ENCODE data around the gene SECTM1.

The SECTM1 gene

GRCh38 chr17:82313195-82314011 lies 20.2 kb downstream of the SECTM1 start:
- TF ChIP-seq CTCF (IDR thresholded peaks at IDR 0.05; ENCODE audit: low read depth, low read length) (no peak), POLR2A (IDR thresholded peaks at IDR 0.05; ENCODE audit: extremely low read depth, insufficient read length) (no peak), MYC (IDR thresholded peaks at IDR 0.05; ENCODE audit: low read depth, low read length) (no peak), MAX (IDR thresholded peaks at IDR 0.05; ENCODE audit: low read depth, low read length) (no peak)
- no peak overlapping the region for H3K4me3 ChIP-seq (ENCODE audit: low read depth, low read length)
- DNase-seq (ENCODE audit: low read depth): no peak

- H3K4me3 ChIP-seq (ENCODE audit: low read depth, low read length): no peak overlapping the region
- TF ChIP-seq POLR2A (IDR thresholded peaks at IDR 0.05; ENCODE audit: extremely low read depth, insufficient read length) (no peak), MAX (IDR thresholded peaks at IDR 0.05; ENCODE audit: low read depth, low read length) (no peak), MYC (IDR thresholded peaks at IDR 0.05; ENCODE audit: low read depth, low read length) (no peak), CTCF (IDR thresholded peaks at IDR 0.05; ENCODE audit: low read depth, low read length) (no peak)
- DNase-seq (ENCODE audit: low read depth): no peak
Observed at GRCh38 chr17:82311971-82312370, 21.6 kb downstream of the SECTM1 start.

- no peak for DNase-seq (ENCODE audit: low read depth)
- H3K4me3 ChIP-seq (ENCODE audit: low read depth, low read length): no peak overlapping the region
- no peak for TF ChIP-seq MYC (IDR thresholded peaks at IDR 0.05; ENCODE audit: low read depth, low read length)
- no peak for TF ChIP-seq POLR2A (IDR thresholded peaks at IDR 0.05; ENCODE audit: extremely low read depth, insufficient read length)
- no peak for TF ChIP-seq MAX (IDR thresholded peaks at IDR 0.05; ENCODE audit: low read depth, low read length)
- no peak for TF ChIP-seq CTCF (IDR thresholded peaks at IDR 0.05; ENCODE audit: low read depth, low read length)
Observed at GRCh38 chr17:82310877-82311276, 22.7 kb downstream of the SECTM1 start.

- no peak for DNase-seq (ENCODE audit: low read depth)
- H3K4me3 ChIP-seq (ENCODE audit: low read depth, low read length): no peak overlapping the region
- no peak for TF ChIP-seq MYC (IDR thresholded peaks at IDR 0.05; ENCODE audit: low read depth, low read length)
- TF ChIP-seq CTCF (IDR thresholded peaks at IDR 0.05; ENCODE audit: low read depth, low read length): no peak
- TF ChIP-seq POLR2A (IDR thresholded peaks at IDR 0.05; ENCODE audit: extremely low read depth, insufficient read length): no peak
- TF ChIP-seq MAX (IDR thresholded peaks at IDR 0.05; ENCODE audit: low read depth, low read length): no peak
Observed at GRCh38 chr17:82309656-82310570, 23.7 kb downstream of the SECTM1 start.

GRCh38 chr17:82305727-82306300 lies 27.8 kb downstream of the SECTM1 start:
- no peak for TF ChIP-seq POLR2A (IDR thresholded peaks at IDR 0.05; ENCODE audit: extremely low read depth, insufficient read length)
- TF ChIP-seq MAX (IDR thresholded peaks at IDR 0.05; ENCODE audit: low read depth, low read length): no peak; the same call in 1 of the 2 replicates
- TF ChIP-seq MYC (IDR thresholded peaks at IDR 0.05; ENCODE audit: low read depth, low read length): no peak
- TF ChIP-seq CTCF (IDR thresholded peaks at IDR 0.05; ENCODE audit: low read depth, low read length): no peak
- H3K4me3 ChIP-seq (ENCODE audit: low read depth, low read length): no peak overlapping the region
- peak; percentile 59 for DNase-seq (ENCODE audit: low read depth)

All from NB4 (cell line).